DND-41 (cell line): ENCODE results near the gene SLC6A17.

ENCODE experiments used
- ATAC-seq: fragments of 200-7000 bp; cut with Tn5 transposase; 3 replicates; pipeline ENCODE4 v1.9.1; 2021; ENCODE audit warnings: low read depth; ENCODE audit not compliant: insufficient read depth
- DNase-seq: peaks from one replicate; pipeline ENCODE4 v3.0.0-alpha.2; 2020
- H2AFZ ChIP-seq: 2 replicates; pipeline ENCODE4 v1.6.0; 2012; ENCODE audit warnings: low read depth, low read length
- H3K27ac ChIP-seq: 2 replicates; pipeline ENCODE4 v1.5.1; 2012; ENCODE audit warnings: low read length, inconsistent platforms
- H3K27me3 ChIP-seq: fragments of 200-600 bp; sonication (generic); 2 replicates; pipeline ENCODE4 v1.6.0; 2012; ENCODE audit warnings: low read length, mild to moderate bottlenecking, inconsistent platforms; ENCODE audit not compliant: insufficient read depth, poor library complexity
- H3K36me3 ChIP-seq: 2 replicates; pipeline ENCODE4 v1.5.1; 2012; ENCODE audit warnings: low read length, inconsistent platforms; ENCODE audit not compliant: insufficient read depth
- H3K4me1 ChIP-seq: 2 replicates; pipeline ENCODE4 v1.5.1; 2012; ENCODE audit warnings: mild to moderate bottlenecking, low read length; ENCODE audit not compliant: insufficient read depth
- H3K4me2 ChIP-seq: 2 replicates; pipeline ENCODE4 v1.6.0; 2012; ENCODE audit warnings: mild to moderate bottlenecking, moderate library complexity, low read length, inconsistent platforms; ENCODE audit not compliant: insufficient read depth
- H3K4me3 ChIP-seq, 2 experiments: fragments of 200-600 bp in 1 of 2; shearing (Covaris generic) in 1 of 2; 2 replicates each; pipeline ENCODE4 v1.5.1; 2012 to 2016; ENCODE audit warnings: inconsistent platforms in 2 of 2, low read length in 2 of 2, mild to moderate bottlenecking in 2 of 2, low read depth in 1 of 2, moderate library complexity in 1 of 2
- H3K79me2 ChIP-seq: 2 replicates; pipeline ENCODE4 v1.6.0; 2012; ENCODE audit warnings: low read length, inconsistent platforms; ENCODE audit not compliant: insufficient read depth
- H3K9ac ChIP-seq: 2 replicates; pipeline ENCODE4 v1.6.0; 2012; ENCODE audit warnings: low read depth, mild to moderate bottlenecking, inconsistent platforms, low read length, moderate library complexity
- H3K9me3 ChIP-seq: 2 replicates; pipeline ENCODE4 v1.5.1; 2012; ENCODE audit warnings: low read length, moderate library complexity, mild to moderate bottlenecking, inconsistent platforms; ENCODE audit not compliant: insufficient read depth, severe bottlenecking
- H4K20me1 ChIP-seq: 2 replicates; pipeline ENCODE4 v1.6.0; 2012; ENCODE audit warnings: low read length; ENCODE audit not compliant: insufficient read depth
- EZH2 ChIP-seq: IDR thresholded peaks from 3 replicates; pipeline ENCODE4 v1.6.1; 2012; ENCODE audit warnings: borderline replicate concordance, low read depth, mild to moderate bottlenecking, moderate library complexity, low read length, inconsistent platforms; ENCODE audit not compliant: severe bottlenecking
- TF ChIP-seq, protein P1 (sequence below): IDR thresholded peaks from 2 replicates; pipeline ENCODE4 v1.5.1; 2012; ENCODE audit warnings: borderline replicate concordance, low read length, moderate library complexity, mild to moderate bottlenecking; ENCODE audit not compliant: poor library complexity, severe bottlenecking; ENCODE audit errors: extremely low read depth

SLC6A17 gene

DNA sequence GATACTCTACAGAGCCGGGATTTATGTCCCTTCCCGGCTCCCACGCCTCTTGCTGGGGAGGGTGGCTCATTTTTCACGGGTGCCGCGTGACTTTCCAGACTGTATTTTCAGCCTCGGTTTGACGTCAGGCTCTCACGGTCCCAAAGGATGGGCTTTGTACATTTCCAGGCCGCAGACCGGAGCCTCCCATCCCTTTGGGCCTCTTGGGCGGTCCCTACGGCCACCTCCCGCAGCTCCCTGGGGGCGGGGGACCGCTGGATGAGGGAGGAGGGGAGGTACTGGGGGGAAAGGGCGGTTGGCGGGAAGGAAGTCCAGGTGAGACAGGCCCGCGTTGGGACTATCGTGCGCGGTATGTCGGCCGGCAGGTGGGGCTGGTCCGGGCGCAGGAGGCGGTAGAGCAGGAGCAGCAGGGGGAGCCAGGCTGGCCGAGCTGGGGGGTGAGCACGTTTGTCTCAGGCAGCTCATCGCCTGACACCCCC, 20.1 kb upstream of the SLC6A17 start:
- no peak for TF ChIP-seq EZH2
- TF ChIP-seq, protein P1, sequence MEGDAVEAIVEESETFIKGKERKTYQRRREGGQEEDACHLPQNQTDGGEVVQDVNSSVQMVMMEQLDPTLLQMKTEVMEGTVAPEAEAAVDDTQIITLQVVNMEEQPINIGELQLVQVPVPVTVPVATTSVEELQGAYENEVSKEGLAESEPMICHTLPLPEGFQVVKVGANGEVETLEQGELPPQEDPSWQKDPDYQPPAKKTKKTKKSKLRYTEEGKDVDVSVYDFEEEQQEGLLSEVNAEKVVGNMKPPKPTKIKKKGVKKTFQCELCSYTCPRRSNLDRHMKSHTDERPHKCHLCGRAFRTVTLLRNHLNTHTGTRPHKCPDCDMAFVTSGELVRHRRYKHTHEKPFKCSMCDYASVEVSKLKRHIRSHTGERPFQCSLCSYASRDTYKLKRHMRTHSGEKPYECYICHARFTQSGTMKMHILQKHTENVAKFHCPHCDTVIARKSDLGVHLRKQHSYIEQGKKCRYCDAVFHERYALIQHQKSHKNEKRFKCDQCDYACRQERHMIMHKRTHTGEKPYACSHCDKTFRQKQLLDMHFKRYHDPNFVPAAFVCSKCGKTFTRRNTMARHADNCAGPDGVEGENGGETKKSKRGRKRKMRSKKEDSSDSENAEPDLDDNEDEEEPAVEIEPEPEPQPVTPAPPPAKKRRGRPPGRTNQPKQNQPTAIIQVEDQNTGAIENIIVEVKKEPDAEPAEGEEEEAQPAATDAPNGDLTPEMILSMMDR: no peak
- H3K9ac ChIP-seq: no peak overlapping the region
- H3K4me3 ChIP-seq: no peak overlapping the region
- H3K27me3 ChIP-seq: peaks cover 20% of the 10 kb centered on the region
- no peak overlapping the region for H3K4me2 ChIP-seq
- DNase-seq (no peak), ATAC-seq (no peak)
- H3K9me3 ChIP-seq: peaks cover 3% of the 10 kb centered on the region
- no peak overlapping the region for H3K27ac ChIP-seq
- H3K36me3 ChIP-seq: no peaks in the 10 kb centered on the region
- no peaks in the 10 kb centered on the region for H3K79me2 ChIP-seq
- no peak overlapping the region for H2AFZ ChIP-seq
- H4K20me1 ChIP-seq: no peaks in the 10 kb centered on the region
- no peaks in the 10 kb centered on the region for H3K4me1 ChIP-seq

DNA sequence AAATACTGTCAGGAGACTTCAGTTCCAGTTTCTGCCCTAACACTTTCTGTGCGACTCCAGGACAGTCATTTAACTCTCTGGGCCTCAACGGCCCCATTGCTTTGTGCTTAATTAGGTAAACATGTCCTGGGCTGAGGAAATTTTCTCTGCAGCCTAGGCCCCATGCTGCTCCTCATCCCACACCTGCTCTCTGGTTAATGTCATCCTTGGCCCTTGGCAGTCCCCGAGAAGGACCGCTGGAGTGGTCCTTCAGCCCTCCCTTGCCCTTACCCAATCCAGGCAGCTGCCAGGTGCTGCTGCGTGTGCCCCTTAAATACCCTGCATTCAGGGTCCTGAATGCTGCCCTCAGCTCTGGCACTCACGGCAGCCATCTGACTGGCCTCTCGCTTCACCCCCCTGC, 19.3 kb upstream of the SLC6A17 start:
- no peak for DNase-seq
- Histone ChIP-seq H3K9ac (no peak overlapping the region), H3K4me3 (no peak overlapping the region), H3K36me3 (no peaks in the 10 kb centered on the region), H2AFZ (no peak overlapping the region), H3K9me3 (peaks cover 3% of the 10 kb centered on the region), H3K4me1 (no peaks in the 10 kb centered on the region), H3K27me3 (peaks cover 22% of the 10 kb centered on the region), H3K27ac (no peak overlapping the region), H3K79me2 (no peaks in the 10 kb centered on the region), H4K20me1 (no peaks in the 10 kb centered on the region), H3K4me2 (no peak overlapping the region)
- no peak for ATAC-seq
- TF ChIP-seq, protein P1: no peak
- TF ChIP-seq EZH2: no peak

DNA sequence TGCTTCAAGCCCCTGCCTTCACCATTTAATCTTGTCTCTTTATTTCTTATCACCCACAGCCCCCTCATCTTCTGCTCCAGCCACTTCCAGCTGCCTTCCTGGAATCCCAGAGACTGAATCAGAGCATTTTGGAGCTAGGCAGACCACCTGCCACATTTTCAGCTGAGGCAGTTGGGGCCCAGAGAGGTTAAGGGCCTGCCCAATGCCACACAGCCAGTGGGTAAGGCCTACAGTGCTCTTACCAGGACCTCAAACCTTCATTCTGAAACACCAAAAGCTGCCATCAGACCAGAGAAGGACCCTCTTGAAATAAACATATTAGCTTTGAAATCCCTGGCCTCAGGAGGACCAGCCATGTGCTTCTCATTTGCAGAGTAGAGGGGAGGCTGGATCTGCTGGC, 17.6 kb upstream of the SLC6A17 start:
- H2AFZ ChIP-seq: no peak overlapping the region
- ATAC-seq: no peak
- no peak overlapping the region for H3K9ac ChIP-seq
- no peaks in the 10 kb centered on the region for H3K4me1 ChIP-seq
- no peaks in the 10 kb centered on the region for H3K79me2 ChIP-seq
- no peak for TF ChIP-seq EZH2
- TF ChIP-seq, protein P1: no peak
- DNase-seq: no peak
- peaks cover 38% of the 10 kb centered on the region for H3K27me3 ChIP-seq
- H3K9me3 ChIP-seq: no peaks in the 10 kb centered on the region
- H4K20me1 ChIP-seq: no peaks in the 10 kb centered on the region
- H3K27ac ChIP-seq: no peak overlapping the region
- H3K4me3 ChIP-seq: no peak overlapping the region
- no peak overlapping the region for H3K4me2 ChIP-seq
- H3K36me3 ChIP-seq: no peaks in the 10 kb centered on the region

DNA sequence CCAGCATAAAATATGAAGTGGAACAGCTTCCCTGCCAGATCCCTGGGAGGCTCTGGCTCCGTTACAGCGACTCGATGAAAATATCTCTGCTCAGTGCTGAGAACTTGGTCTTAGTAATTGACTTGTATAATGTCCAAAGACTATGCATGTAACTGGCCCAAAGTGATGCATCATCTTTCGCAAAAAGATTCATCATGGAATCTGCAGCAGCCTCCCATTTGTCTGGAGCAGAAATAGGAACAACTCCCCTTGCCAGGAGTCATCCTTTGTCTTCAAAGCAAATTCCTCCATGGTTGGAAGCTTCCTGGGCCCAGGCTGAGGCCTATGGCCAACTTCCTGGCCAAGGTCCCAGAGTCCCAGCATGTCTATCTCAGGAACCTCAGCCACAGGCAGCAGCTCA, 16.9 kb upstream of the SLC6A17 start:
- DNase-seq (no peak), ATAC-seq (no peak)
- Histone ChIP-seq H3K9ac (no peak overlapping the region), H3K27me3 (peaks cover 37% of the 10 kb centered on the region), H4K20me1 (no peaks in the 10 kb centered on the region), H3K9me3 (no peaks in the 10 kb centered on the region), H2AFZ (no peak overlapping the region), H3K79me2 (no peaks in the 10 kb centered on the region), H3K4me1 (no peaks in the 10 kb centered on the region), H3K27ac (no peak overlapping the region), H3K36me3 (no peaks in the 10 kb centered on the region), H3K4me2 (no peak overlapping the region), H3K4me3 (no peak overlapping the region)
- TF ChIP-seq EZH2: no peak
- TF ChIP-seq, protein P1: no peak
